SU-DHL-6 (cell line): ENCODE measurements around the gene PWP1.
"Not testable (repeated sequence)": the region's sequence is repeated elsewhere in the genome, so short reads cannot be mapped to it uniquely, and the experiment has no call there.

ENCODE experiments used
- H2AFZ ChIP-seq: fragments of 200-600 bp; sonication (generic); 2 replicates; pipeline ENCODE4 v1.6.1; 2014; ENCODE audit warnings: low read depth, mild to moderate bottlenecking, moderate library complexity, mixed read lengths, antibody characterized with exemption, low read length; ENCODE audit not compliant: severe bottlenecking
- H3F3A ChIP-seq: fragments of 200-600 bp; shearing (Covaris generic); 2 replicates; pipeline ENCODE4 v1.6.0; 2016; ENCODE audit warnings: antibody characterized with exemption, mild to moderate bottlenecking; ENCODE audit not compliant: insufficient read depth
- H3K27ac ChIP-seq: fragments of 200-600 bp; sonication (generic); 2 replicates; pipeline ENCODE4 v1.5.1; 2016; ENCODE audit warnings: low read depth, mild to moderate bottlenecking, low read length, moderate library complexity, mixed read lengths
- H3K27me3 ChIP-seq: fragments of 200-600 bp; sonication (generic), shearing (Covaris generic); 2 replicates; pipeline ENCODE4 v1.6.0; 2014; ENCODE audit warnings: mild to moderate bottlenecking, low read length
- H3K36me3 ChIP-seq: fragments of 200-600 bp; sonication (generic); 2 replicates; pipeline ENCODE4 v1.6.1; 2014; ENCODE audit warnings: mild to moderate bottlenecking, low read length, mixed read lengths
- H3K4me2 ChIP-seq: fragments of 300-600, 200-600 bp; shearing (Covaris generic), sonication (generic); 2 replicates; pipeline ENCODE4 v1.6.0; 2014; ENCODE audit warnings: low read length, low read depth, mild to moderate bottlenecking; ENCODE audit not compliant: poor library complexity, severe bottlenecking
- H3K4me3 ChIP-seq: fragments of 200-600 bp; sonication (generic); 2 replicates; pipeline ENCODE4 v1.5.1; 2014; ENCODE audit warnings: antibody characterized with exemption, low read length, mild to moderate bottlenecking, mixed read lengths; ENCODE audit not compliant: insufficient read depth, poor library complexity, severe bottlenecking
- H3K79me2 ChIP-seq: fragments of 200-600 bp; sonication (generic); 2 replicates; pipeline ENCODE4 v1.6.1; 2014; ENCODE audit warnings: mild to moderate bottlenecking, low read length, moderate library complexity; ENCODE audit not compliant: insufficient read depth
- H3K9ac ChIP-seq: fragments of 200-600 bp; sonication (generic); 2 replicates; pipeline ENCODE4 v1.7.0; 2014; ENCODE audit warnings: mild to moderate bottlenecking, low read length
- H3K9me2 ChIP-seq: fragments of 200-600 bp; sonication (generic); replicated peaks from 2 replicates; pipeline ENCODE4 v1.6.1; 2014; ENCODE audit warnings: low read length; ENCODE audit not compliant: insufficient read depth
- H3K9me3 ChIP-seq: fragments of 200-600 bp; sonication (generic); 2 replicates; pipeline ENCODE4 v1.6.1; 2014; ENCODE audit warnings: low read length, mixed read lengths; ENCODE audit not compliant: insufficient read depth
- H4K20me1 ChIP-seq: fragments of 200-600 bp; sonication (generic); 2 replicates; pipeline ENCODE4 v1.6.1; 2014; ENCODE audit warnings: low read depth, mild to moderate bottlenecking, antibody characterized with exemption, low read length, moderate library complexity, mixed read lengths
- EZH2phosphoT487 ChIP-seq: fragments of 200-600 bp; sonication (generic), shearing (Covaris generic); conservative IDR thresholded peaks from 2 replicates; pipeline ENCODE4 v1.6.1; 2018; ENCODE audit warnings: mild to moderate bottlenecking, antibody characterized with exemption, low read length, moderate library complexity, mixed read lengths
- TF ChIP-seq, protein P1 (sequence below): fragments of 200-600 bp; sonication (generic); IDR thresholded peaks from one replicate; pipeline ENCODE4 v1.5.1; 2017; ENCODE audit warnings: antibody characterized with exemption, mild to moderate bottlenecking, low read length, moderate library complexity; ENCODE audit not compliant: insufficient read depth, poor library complexity, severe bottlenecking

PWP1 gene

DNA sequence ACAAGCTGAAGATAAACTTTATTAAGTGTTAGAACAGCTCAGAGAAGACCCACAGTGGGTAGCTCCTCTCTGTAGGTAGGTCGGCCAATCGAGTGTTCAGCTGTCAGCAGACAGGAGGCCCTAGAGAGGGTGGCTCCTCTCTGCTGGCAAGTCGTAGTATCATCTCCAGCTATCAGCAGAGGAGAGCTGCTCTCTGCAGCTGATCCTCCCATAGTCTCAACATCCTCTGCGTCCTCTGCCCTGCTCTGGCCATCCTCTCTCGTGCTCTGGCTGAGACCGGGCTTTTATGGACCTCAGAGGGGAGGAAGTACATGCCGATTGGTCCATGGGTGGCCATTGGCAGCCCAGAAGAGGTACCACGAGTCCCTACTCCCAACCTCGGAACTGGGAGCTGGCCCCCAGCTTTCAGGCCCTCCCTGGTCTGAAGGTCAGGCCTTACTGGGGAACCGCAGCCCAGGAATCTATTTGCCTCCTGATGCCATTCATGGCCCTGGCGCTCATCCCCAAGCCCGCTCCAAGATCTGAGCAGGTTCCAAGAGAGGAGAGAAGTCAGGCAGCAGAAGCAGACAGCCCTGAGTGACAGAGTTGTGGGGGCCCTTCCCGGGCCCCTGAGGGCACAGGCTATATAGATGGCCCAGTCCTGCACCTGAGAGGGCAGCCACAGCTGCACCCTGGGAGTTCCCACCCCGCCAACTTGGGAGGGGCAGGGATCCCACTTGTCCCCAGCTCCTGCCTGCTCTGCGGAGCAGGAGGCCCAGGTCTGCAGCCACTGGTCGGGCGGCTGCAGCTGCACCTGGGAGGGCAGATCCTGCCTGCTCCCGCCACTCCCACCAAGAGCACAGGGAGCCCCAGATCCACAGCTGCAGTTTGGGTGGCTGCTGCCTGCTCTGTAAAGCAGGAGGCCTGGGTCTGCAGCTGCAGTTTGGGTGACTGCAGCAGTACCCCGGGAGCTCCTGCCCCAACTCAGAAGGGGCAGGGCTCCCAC lies 3.5 kb upstream of the PWP1 start:
- Histone ChIP-seq H3K4me2 (no peak overlapping the region), H2AFZ (no peak overlapping the region), H3K4me3 (no peak overlapping the region), H3K79me2 (peaks cover 15% of the 10 kb centered on the region), H3K9ac (no peak overlapping the region), H3F3A (no peaks in the 10 kb centered on the region), H3K9me3 (no peaks in the 10 kb centered on the region), H4K20me1 (no peaks in the 10 kb centered on the region), H3K27ac (no peak overlapping the region), H3K9me2 (no peaks in the 10 kb centered on the region), H3K36me3 (no peaks in the 10 kb centered on the region), H3K27me3 (no peaks in the 10 kb centered on the region)
- TF ChIP-seq, protein P1, sequence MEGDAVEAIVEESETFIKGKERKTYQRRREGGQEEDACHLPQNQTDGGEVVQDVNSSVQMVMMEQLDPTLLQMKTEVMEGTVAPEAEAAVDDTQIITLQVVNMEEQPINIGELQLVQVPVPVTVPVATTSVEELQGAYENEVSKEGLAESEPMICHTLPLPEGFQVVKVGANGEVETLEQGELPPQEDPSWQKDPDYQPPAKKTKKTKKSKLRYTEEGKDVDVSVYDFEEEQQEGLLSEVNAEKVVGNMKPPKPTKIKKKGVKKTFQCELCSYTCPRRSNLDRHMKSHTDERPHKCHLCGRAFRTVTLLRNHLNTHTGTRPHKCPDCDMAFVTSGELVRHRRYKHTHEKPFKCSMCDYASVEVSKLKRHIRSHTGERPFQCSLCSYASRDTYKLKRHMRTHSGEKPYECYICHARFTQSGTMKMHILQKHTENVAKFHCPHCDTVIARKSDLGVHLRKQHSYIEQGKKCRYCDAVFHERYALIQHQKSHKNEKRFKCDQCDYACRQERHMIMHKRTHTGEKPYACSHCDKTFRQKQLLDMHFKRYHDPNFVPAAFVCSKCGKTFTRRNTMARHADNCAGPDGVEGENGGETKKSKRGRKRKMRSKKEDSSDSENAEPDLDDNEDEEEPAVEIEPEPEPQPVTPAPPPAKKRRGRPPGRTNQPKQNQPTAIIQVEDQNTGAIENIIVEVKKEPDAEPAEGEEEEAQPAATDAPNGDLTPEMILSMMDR: no peak
- TF ChIP-seq EZH2phosphoT487: no peak

DNA sequence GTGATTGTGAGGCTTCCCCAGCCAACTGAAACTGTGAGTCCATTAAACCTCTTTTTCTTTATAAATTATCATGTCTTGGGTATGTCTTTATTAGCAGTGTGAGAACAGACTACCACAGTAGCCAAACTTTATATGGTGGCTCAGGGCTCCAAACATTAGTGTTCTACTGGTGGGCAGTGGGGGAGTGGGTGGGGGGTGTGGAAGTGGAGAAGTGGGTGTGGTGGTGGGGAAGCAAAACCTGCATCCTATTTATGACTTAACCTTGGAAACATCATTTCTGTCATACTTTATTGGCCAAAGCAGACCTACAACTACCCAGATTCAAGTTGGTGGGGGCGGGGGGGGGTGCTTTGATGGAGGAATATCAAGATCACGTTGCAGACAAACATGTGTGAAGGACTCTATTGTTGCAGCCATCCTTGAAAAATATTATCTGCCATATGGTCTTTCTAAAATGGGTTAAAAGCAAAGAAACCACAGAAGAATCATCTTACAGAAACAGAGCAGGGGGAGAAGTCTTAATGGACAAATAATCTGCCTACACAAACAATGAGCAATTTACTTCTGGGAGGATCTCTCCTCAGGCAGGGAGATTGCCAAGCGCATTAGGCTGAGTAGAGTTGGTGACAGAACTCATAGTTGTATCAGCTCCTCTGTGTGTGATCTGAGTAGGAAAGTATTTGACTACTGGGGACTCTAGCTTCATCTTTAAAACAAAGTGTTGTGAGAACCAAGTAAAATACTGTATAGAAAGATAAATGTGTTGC lies 1.4 kb upstream of the PWP1 start:
- no peaks in the 10 kb centered on the region for H3F3A ChIP-seq
- H3K79me2 ChIP-seq: peaks cover 21% of the 10 kb centered on the region
- H3K9ac ChIP-seq: no peak overlapping the region
- H4K20me1 ChIP-seq: no peaks in the 10 kb centered on the region
- no peaks in the 10 kb centered on the region for H3K9me3 ChIP-seq
- H3K27ac ChIP-seq: no peak overlapping the region
- H2AFZ ChIP-seq: peak overlapping the region; percentile 71
- 0 out of 2 replicates have a peak, but pooled peaks cover 4% of the 10 kb centered on the region for H3K36me3 ChIP-seq
- no peak overlapping the region for H3K4me3 ChIP-seq
- no peak for TF ChIP-seq EZH2phosphoT487
- TF ChIP-seq, protein P1: no peak
- H3K27me3 ChIP-seq: no peaks in the 10 kb centered on the region
- H3K4me2 ChIP-seq: peak overlapping the region; percentile 94
- H3K9me2 ChIP-seq: no peaks in the 10 kb centered on the region

- no peaks in the 10 kb centered on the region for H4K20me1 ChIP-seq
- no peaks in the 10 kb centered on the region for H3K9me3 ChIP-seq
- H3K9me2 ChIP-seq: no peaks in the 10 kb centered on the region
- no peaks in the 10 kb centered on the region for H3K27me3 ChIP-seq
- no peak for TF ChIP-seq EZH2phosphoT487
- TF ChIP-seq, protein P1: no peak
- H3K27ac ChIP-seq: peak overlapping the region; percentile 17; the same call in 1 of the 2 replicates
- H2AFZ ChIP-seq: peak overlapping the region; percentile 71
- peak overlapping the region; percentile 85 for H3K9ac ChIP-seq
- H3K4me2 ChIP-seq: peak overlapping the region; percentile 94
- peaks cover 21% of the 10 kb centered on the region for H3K79me2 ChIP-seq
- H3F3A ChIP-seq: no peaks in the 10 kb centered on the region
- peak overlapping the region; percentile 78 for H3K4me3 ChIP-seq
- 0 out of 2 replicates have a peak, but pooled peaks cover 7% of the 10 kb centered on the region for H3K36me3 ChIP-seq
These were observed 624 bp upstream of the PWP1 start for GRCh38 chr12:107684990-107685359.

- H3K4me2 ChIP-seq, H3K4me3 ChIP-seq, H3K79me2 ChIP-seq, H3K9me3 ChIP-seq, H3K27ac ChIP-seq, H3K27me3 ChIP-seq, H3K9me2 ChIP-seq, H3F3A ChIP-seq, H4K20me1 ChIP-seq, H3K9ac ChIP-seq, H2AFZ ChIP-seq: not testable (repeated sequence)
- H3K36me3 ChIP-seq: peaks cover 65% of the 10 kb centered on the region
These were observed 10.2 kb downstream of the PWP1 start for GRCh38 chr12:107695772-107696171.
